Transverse colon (tissue), 4 donors: Measurements from ENCODE around the gene SPDYE16. TPM values are rescaled to one million over a fixed set of nuclear protein-coding genes. Genes with fewer than 3 reads are reported as not detected.
"Not testable (repeated sequence)": the region's sequence is repeated elsewhere in the genome, so short reads cannot be mapped to it uniquely, and the experiment has no call there.

Experiments used
- DNase-seq: peaks from one replicate; pipeline ENCODE4 v3.0.0-alpha.2; 2019
- H3K27ac ChIP-seq, 4 donors: fragments of 200-600 bp; sonication (generic); 2 replicates each; pipeline ENCODE4 v1.5.1; 2016 to 2018; ENCODE audit warnings: inconsistent platforms in 4 of 4
- H3K27me3 ChIP-seq: fragments of 200-600 bp; sonication (generic); 2 replicates; pipeline ENCODE4 v1.5.1; 2017; ENCODE audit warnings: inconsistent platforms
- H3K36me3 ChIP-seq, 4 donors: fragments of 200-600 bp; sonication (generic); 2 replicates each; pipeline ENCODE4 v1.5.1; 2017 to 2019; ENCODE audit warnings: inconsistent platforms in 4 of 4
- H3K4me1 ChIP-seq, 4 donors: fragments of 200-600 bp; sonication (generic); 2 replicates each; pipeline ENCODE4 v1.5.1; 2017 to 2020; ENCODE audit warnings: inconsistent platforms in 4 of 4
- H3K4me3 ChIP-seq, 4 donors: fragments of 200-600 bp; sonication (generic); 1 replicate in 1 of 4; 2 replicates in 3 of 4; pipeline versions ENCODE4 v1.5.1 to v1.6.1; 2017 to 2019; ENCODE audit warnings: inconsistent platforms in 4 of 4
- H3K9me3 ChIP-seq, 2 donors: fragments of 200-600 bp; sonication (generic); 2 replicates each; pipeline ENCODE4 v1.5.1; 2017 to 2019; ENCODE audit warnings: inconsistent platforms in 2 of 2
- POLR2A ChIP-seq: fragments of 450-650 bp; IDR thresholded peaks from one replicate; pipeline ENCODE4 v1.6.1; 2016; ENCODE audit warnings: antibody characterized with exemption, mild to moderate bottlenecking, moderate library complexity
- POLR2AphosphoS5 ChIP-seq, 3 donors: sonication (generic); formaldehyde crosslinking; IDR thresholded peaks; one replicate each; pipeline ENCODE4 v1.6.1; 2016; ENCODE audit warnings: antibody characterized with exemption in 3 of 3
- WGBS, 2 donors: methylation state at CpG; one replicate each; pipeline ENCODE4 v1.1.5; 2018; ENCODE audit warnings: low coverage in 1 of 2; 5-methylcytosine and 5-hydroxymethylcytosine counted together
- in situ Hi-C, 4 donors: fragments of 200-750 bp; cut with MboI; loops; one replicate each; pipeline versions ENCODE4 v1.15.0 to v1.15.1; 2017; ENCODE audit warnings: low sequenced_read_pairs in 3 of 4, low pct_ligation_motif_present in 1 of 4, low pct_unique_long_range_greater_than_20kb in 1 of 4
- intact Hi-C: fragments of 100-400 bp; cut with DNase I; formaldehyde crosslinking; loops from one replicate; pipeline ENCODE4 v1.15.1; 2023; ENCODE audit warnings: low total_unique reads
- total RNA-seq, 4 donors: library from RNA; depleted of rRNA; stranded (reverse); fragments of >200 nt; gene quantifications; one replicate each; pipeline ENCODE4 v1.1.0, GENCODE V29; 2016
- TF ChIP-seq, protein P1 (sequence below), 5 experiments: fragments of 200-600 bp in 3 of 5; fragments of 450-650 bp in 2 of 5; sonication (generic) in 3 of 5; IDR thresholded peaks; 1 replicate in 2 of 5; 2 replicates in 3 of 5; pipeline ENCODE4 v1.5.1; 2016 to 2017; ENCODE audit warnings: antibody characterized with exemption in 5 of 5, inconsistent platforms in 3 of 5, mild to moderate bottlenecking in 2 of 5, moderate library complexity in 1 of 5

Gene SPDYE16
- total RNA-seq, 4 donors from 2014 or later = not detected

DNA sequence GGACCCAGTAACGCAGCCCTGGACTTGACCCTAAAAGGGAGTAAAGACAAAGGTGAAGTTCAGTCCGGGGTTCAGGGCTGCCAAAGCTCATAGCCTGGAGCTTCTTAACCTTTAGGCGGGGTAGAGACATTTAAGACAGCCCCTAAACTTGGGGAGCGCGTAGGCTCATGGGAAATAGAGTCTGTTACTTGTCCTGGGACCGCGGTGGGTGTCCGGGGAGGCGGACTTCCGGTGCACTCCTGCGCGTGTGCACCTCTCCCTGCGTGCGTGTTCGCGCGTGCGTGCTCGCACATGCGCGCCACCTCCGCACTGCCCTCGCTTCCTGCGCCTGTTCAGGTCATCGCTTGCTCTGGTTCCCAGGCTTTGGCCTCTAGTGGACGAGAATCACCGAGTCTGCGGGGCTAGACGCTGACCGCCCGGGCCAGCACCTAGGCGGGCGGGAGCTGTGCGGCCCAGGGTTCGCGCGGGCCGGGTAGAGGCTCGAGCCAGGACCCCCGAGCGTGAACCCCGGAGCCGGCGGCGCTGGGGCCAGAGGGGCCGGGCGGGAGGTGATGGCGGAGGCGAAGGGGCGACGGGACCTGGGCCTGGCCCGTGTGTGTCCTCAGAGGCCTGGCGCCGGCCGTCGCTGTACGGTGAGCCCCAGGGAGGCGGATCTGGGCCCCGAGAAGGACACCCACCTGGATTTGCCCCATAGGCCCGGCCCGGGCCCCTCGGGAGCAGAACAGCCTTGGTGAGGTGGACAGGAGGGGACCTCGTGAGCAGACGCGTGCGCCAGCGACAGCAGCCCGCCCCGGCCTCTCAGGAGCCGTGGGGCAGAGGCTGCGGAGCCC lies 6.1 kb upstream of the SPDYE16 start:
- DNase-seq = peak; percentile 91

DNA sequence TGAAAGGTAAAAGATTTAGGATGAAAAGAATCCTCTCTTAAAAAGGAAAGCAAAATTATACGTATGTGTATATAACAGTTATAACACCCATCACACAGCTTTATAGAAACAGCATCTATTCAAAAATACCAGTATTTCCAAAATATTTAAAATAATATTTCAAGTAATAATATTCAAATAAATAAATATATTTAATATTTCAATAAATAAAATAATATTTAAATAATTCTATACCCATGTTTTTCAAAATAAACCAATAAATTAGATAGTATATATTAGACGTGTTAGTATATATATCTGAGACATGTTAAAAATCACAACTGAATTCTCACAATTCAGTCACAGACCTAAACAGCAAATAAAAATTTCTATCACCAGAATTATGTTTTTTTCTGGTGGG lies 11.5 kb downstream of the SPDYE16 start:
- intact Hi-C loops, H3K4me1 ChIP-seq, H3K27ac ChIP-seq, in situ Hi-C loops, DNase-seq, H3K9me3 ChIP-seq, H3K4me3 ChIP-seq, H3K27me3 ChIP-seq, H3K36me3 ChIP-seq: not testable (repeated sequence)
- WGBS, 2 donors = 84% methylated on average over 2 of the region's 2 CpGs; no CpG with 5 or more reads in 1 of the 2 donors

More for the DNA sequence above, 6.1 kb upstream of the SPDYE16 start:
- H3K9me3 ChIP-seq, H3K36me3 ChIP-seq, H3K27me3 ChIP-seq, intact Hi-C loops, in situ Hi-C loops, H3K4me1 ChIP-seq: not testable (repeated sequence)
- Histone ChIP-seq H3K4me3 (peak overlapping the region; percentile 71 to 97 (median 93)), H3K27ac (peak overlapping the region; percentile 89 to 97 (median 94))
- 1% methylated on average over 43 of the region's 71 CpGs; no CpG with 5 or more reads in 1 of the 2 donors for whole genome bisulfite sequencing, 2 donors
- TF ChIP-seq, protein P1, sequence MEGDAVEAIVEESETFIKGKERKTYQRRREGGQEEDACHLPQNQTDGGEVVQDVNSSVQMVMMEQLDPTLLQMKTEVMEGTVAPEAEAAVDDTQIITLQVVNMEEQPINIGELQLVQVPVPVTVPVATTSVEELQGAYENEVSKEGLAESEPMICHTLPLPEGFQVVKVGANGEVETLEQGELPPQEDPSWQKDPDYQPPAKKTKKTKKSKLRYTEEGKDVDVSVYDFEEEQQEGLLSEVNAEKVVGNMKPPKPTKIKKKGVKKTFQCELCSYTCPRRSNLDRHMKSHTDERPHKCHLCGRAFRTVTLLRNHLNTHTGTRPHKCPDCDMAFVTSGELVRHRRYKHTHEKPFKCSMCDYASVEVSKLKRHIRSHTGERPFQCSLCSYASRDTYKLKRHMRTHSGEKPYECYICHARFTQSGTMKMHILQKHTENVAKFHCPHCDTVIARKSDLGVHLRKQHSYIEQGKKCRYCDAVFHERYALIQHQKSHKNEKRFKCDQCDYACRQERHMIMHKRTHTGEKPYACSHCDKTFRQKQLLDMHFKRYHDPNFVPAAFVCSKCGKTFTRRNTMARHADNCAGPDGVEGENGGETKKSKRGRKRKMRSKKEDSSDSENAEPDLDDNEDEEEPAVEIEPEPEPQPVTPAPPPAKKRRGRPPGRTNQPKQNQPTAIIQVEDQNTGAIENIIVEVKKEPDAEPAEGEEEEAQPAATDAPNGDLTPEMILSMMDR (IDR thresholded peaks at IDR 0.05) = peak in 1 of 5 experiments; percentile 14
- TF ChIP-seq POLR2AphosphoS5 (IDR thresholded peaks at IDR 0.05) (peak; percentile 72 to 94 (median 91)), POLR2A (peak; percentile 80)

DNA sequence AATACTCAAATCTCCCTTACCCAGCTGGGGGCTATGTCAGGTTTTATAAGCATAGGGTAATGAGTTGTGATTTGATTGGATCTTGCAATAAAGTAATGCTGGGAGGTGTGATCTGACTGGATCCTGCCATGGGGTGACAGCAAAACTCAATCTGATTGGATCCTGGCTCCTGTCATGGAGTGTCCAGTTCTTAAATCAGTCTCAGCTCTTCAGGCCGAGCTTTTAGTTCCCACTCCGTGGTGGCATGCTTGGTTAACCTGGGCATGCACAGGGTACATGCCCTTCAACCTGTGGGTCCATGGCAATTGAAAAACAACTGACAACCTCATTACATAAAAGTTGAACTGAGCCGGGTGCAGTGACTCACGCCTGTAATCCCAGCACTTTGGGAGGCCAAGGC lies 16.9 kb downstream of the SPDYE16 start:
- DNase-seq, intact Hi-C loops, H3K27me3 ChIP-seq, H3K9me3 ChIP-seq, H3K4me3 ChIP-seq, H3K36me3 ChIP-seq, H3K4me1 ChIP-seq, H3K27ac ChIP-seq, in situ Hi-C loops: not testable (repeated sequence)
- WGBS, 2 donors = no CpG with 5 or more reads among the region's 4 CpGs

DNA sequence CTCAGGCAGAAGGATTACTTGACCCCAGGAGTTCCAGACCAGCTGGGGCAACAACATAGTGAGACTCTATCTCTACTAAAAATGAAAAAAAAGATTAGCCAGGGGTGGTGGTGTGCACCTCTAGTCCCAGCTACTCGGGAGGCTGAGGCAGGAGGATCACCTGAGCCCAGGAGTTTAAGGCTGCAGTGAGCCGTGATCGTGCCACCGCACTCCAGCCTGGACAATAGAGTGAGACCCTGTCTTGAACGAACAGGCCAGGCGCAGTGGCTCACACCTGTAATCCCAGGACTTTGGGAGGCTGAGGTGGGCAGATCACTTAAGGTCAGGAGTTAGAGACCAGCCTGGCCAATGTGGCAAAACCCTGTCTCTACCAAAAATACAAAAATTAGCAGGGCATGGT lies 26.2 kb downstream of the SPDYE16 start:
- H3K4me1 ChIP-seq = peaks cover 7 to 17% (median 10%) of the 10 kb centered on the region in 4 donors
- DNase-seq, H3K36me3 ChIP-seq, H3K4me3 ChIP-seq, H3K27ac ChIP-seq, intact Hi-C loops, H3K27me3 ChIP-seq, H3K9me3 ChIP-seq: not testable (repeated sequence)
- 100% methylated on average over 5 of the region's 6 CpGs; no CpG with 5 or more reads in 1 of the 2 donors for WGBS, 2 donors
- in situ Hi-C loops = loop anchor here in 1 of 4 donors (25.0 kb wide), 1 partner anchor 495 kb away; no protein-coding TSS in a partner anchor

DNA sequence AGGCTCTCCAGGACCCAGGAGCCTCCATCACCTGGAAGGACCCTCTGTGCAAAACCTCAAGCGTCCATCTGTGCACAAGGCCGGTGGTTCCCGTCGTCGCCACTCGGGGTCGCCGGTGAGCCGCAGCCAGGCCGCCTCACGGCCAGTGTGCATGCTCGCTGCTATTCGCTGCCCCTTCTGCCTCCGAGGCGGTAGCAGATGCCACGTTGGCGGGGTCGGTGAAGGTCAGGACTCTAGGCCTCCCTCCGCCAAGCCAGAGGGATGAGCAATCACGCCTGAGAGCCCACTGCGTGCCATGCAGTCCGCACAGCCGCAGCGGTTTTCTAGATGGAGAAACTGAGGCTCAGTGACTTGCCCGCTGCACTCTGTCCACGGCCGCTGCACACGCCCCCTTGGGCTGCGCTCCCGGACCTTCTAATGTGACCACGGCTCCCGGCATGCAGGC lies 27.1 kb downstream of the SPDYE16 start:
- peaks cover 2% of the 10 kb centered on the region for H3K27me3 ChIP-seq
- WGBS, 2 donors = 21% methylated on average over 8 of the region's 32 CpGs; no CpG with 5 or more reads in 1 of the 2 donors
- intact Hi-C loops (no loop called here), in situ Hi-C loops (loop anchor here in 1 of 4 donors (25.0 kb wide), 1 partner anchor 496 kb away; no protein-coding TSS in a partner anchor)
- no peaks in the 10 kb centered on the region for H3K36me3 ChIP-seq
- peaks cover 7 to 17% (median 10%) of the 10 kb centered on the region in 4 donors for H3K4me1 ChIP-seq
- no peaks in the 10 kb centered on the region for H3K9me3 ChIP-seq
- TF ChIP-seq POLR2A = no peak
- TF ChIP-seq, protein P1 (IDR thresholded peaks at IDR 0.05) = peak in 3 of 5 experiments; percentile 64 to 94 (median 91)
- H3K4me3 ChIP-seq = peak overlapping the region in 1 of 4 donors; percentile 35
- DNase-seq = peak; percentile 48
- H3K27ac ChIP-seq = no peak overlapping the region
